Measurements from ENCODE around the gene ALPK3. TPM values are rescaled to one million over a fixed set of nuclear protein-coding genes. Genes with fewer than 3 reads are reported as not detected.
A peak's percentile ranks its signal among the peaks of the same experiment; 100 is the strongest.
"Not testable (repeated sequence)": the region's sequence is repeated elsewhere in the genome, so short reads cannot be mapped to it uniquely, and the experiment has no call there.

The ALPK3 gene
- total RNA-seq, 2 donors from 2014 or later = 51.0 to 99.0 TPM

GRCh38 chr15:84840255-84840654, 23.1 kb downstream of the ALPK3 start:
- Histone ChIP-seq H3K4me3 (no peak overlapping the region), H3K27ac (peak overlapping the region; percentile 89 to 93), H3K27me3 (no peaks in the 10 kb centered on the region), H3K9me3 (no peaks in the 10 kb centered on the region), H3K4me1 (peaks cover 0 to 60% of the 10 kb centered on the region in 2 donors), H3K36me3 (peaks cover 9% of the 10 kb centered on the region)
- DNase-seq (ENCODE audit: low spot score) = no peak
- no peak for TF ChIP-seq CTCF (IDR thresholded peaks at IDR 0.05)

GRCh38 chr15:84840741-84841429, 23.7 kb downstream of the ALPK3 start:
- Histone ChIP-seq H3K4me1 (peaks cover 0 to 57% of the 10 kb centered on the region in 2 donors), H3K9me3 (no peaks in the 10 kb centered on the region), H3K27me3 (no peaks in the 10 kb centered on the region), H3K4me3 (no peak overlapping the region), H3K36me3 (peaks cover 9% of the 10 kb centered on the region), H3K27ac (peak overlapping the region; percentile 89 to 93)
- no peak for TF ChIP-seq CTCF (IDR thresholded peaks at IDR 0.05)
- peak; percentile 84 for DNase-seq (ENCODE audit: low spot score)

GRCh38 chr15:84842781-84843180, 25.6 kb downstream of the ALPK3 start:
- H3K27me3 ChIP-seq = no peaks in the 10 kb centered on the region
- H3K27ac ChIP-seq = peak overlapping the region; percentile 89 to 93
- peaks cover 0 to 7% of the 10 kb centered on the region in 2 donors for H3K9me3 ChIP-seq
- no peak overlapping the region for H3K4me3 ChIP-seq
- TF ChIP-seq CTCF (IDR thresholded peaks at IDR 0.05) = no peak
- no peak for DNase-seq (ENCODE audit: low spot score)
- peaks cover 0 to 40% of the 10 kb centered on the region in 2 donors for H3K4me1 ChIP-seq
- H3K36me3 ChIP-seq = peaks cover 9% of the 10 kb centered on the region

GRCh38 chr15:84844964-84845363, 27.8 kb downstream of the ALPK3 start:
- DNase-seq (ENCODE audit: low spot score) = no peak
- no peak for TF ChIP-seq CTCF (IDR thresholded peaks at IDR 0.05)
- Histone ChIP-seq H3K36me3 (peaks cover 4% of the 10 kb centered on the region), H3K27ac (peak overlapping the region; percentile 60 to 89), H3K4me3 (no peak overlapping the region), H3K9me3 (peaks cover 0 to 7% of the 10 kb centered on the region in 2 donors), H3K4me1 (peaks cover 0 to 21% of the 10 kb centered on the region in 2 donors), H3K27me3 (no peaks in the 10 kb centered on the region)

- peak overlapping the region; percentile 60 to 89 for H3K27ac ChIP-seq
Measured at GRCh38 chr15:84845631-84846030, 28.5 kb downstream of the ALPK3 start.

More at GRCh38 chr15:84845631-84846030, 28.5 kb downstream of the ALPK3 start:
- not testable (repeated sequence) for H3K36me3 ChIP-seq, H3K9me3 ChIP-seq, H3K4me3 ChIP-seq, H3K27me3 ChIP-seq
- DNase-seq (ENCODE audit: low spot score) = peak; percentile 80
- TF ChIP-seq CTCF (IDR thresholded peaks at IDR 0.05) = peak; percentile 49 to 86
- H3K4me1 ChIP-seq = peaks cover 0 to 14% of the 10 kb centered on the region in 2 donors

Measured in right atrium auricular region (tissue), 2 donors.